GM19043 (cell line): Measurements from ENCODE around the gene BEND3.
A peak's percentile ranks its signal among the peaks of the same experiment; 100 is the strongest.
"Not testable (repeated sequence)": the region's sequence is repeated elsewhere in the genome, so short reads cannot be mapped to it uniquely, and the experiment has no call there.

Source experiments
- ATAC-seq: cut with Tn5 transposase; IDR thresholded peaks from one replicate; pipeline ENCODE4 v1.9.1; 2021; ENCODE audit warnings: low read depth; ENCODE audit not compliant: unreplicated experiment

BEND3 gene

GRCh38 chr6:107121964-107122495, 6.7 kb upstream of the BEND3 start:
- no peak for ATAC-seq

- ATAC-seq: no peak
Measured at GRCh38 chr6:107121266-107121665, 6.0 kb upstream of the BEND3 start.

GRCh38 chr6:107120404-107120803, 5.1 kb upstream of the BEND3 start:
- ATAC-seq: no peak

GRCh38 chr6:107118976-107119375, 3.7 kb upstream of the BEND3 start:
- no peak for ATAC-seq

- not testable (repeated sequence) for ATAC-seq
Measured at GRCh38 chr6:107118540-107118939, 3.2 kb upstream of the BEND3 start.

- ATAC-seq: no peak
Measured at GRCh38 chr6:107116931-107117330, 1.6 kb upstream of the BEND3 start.

- ATAC-seq: no peak
Measured at GRCh38 chr6:107116328-107116892, 1.1 kb upstream of the BEND3 start.

GRCh38 chr6:107115695-107116327, 496 bp upstream of the BEND3 start:
- no peak for ATAC-seq

GRCh38 chr6:107114213-107114925, 946 bp downstream of the BEND3 start:
- peak; percentile 58 for ATAC-seq

GRCh38 chr6:107110200-107110599, 5.1 kb downstream of the BEND3 start:
- ATAC-seq: no peak

- ATAC-seq: no peak
Measured at GRCh38 chr6:107108201-107108890, 7.0 kb downstream of the BEND3 start.

- no peak for ATAC-seq
Measured at GRCh38 chr6:107107791-107108190, 7.5 kb downstream of the BEND3 start.

GRCh38 chr6:107106165-107106564, 9.2 kb downstream of the BEND3 start:
- no peak for ATAC-seq

- no peak for ATAC-seq
Measured at GRCh38 chr6:107105511-107106116, 9.7 kb downstream of the BEND3 start.

- no peak for ATAC-seq
Measured at GRCh38 chr6:107103082-107103481, 12.2 kb downstream of the BEND3 start.

- ATAC-seq: no peak
Measured at GRCh38 chr6:107102414-107102805, 12.9 kb downstream of the BEND3 start.

GRCh38 chr6:107101686-107102413, 13.5 kb downstream of the BEND3 start:
- no peak for ATAC-seq

GRCh38 chr6:107101211-107101610, 14.1 kb downstream of the BEND3 start:
- no peak for ATAC-seq

- no peak for ATAC-seq
Measured at GRCh38 chr6:107098436-107099307, 16.6 kb downstream of the BEND3 start.
